Measurements from ENCODE around the gene MOGAT3. TPM values are rescaled to one million over a fixed set of nuclear protein-coding genes. Genes with fewer than 3 reads are reported as not detected.

Gene MOGAT3
- total RNA-seq, 6 donors from 2014 or later, result not detected

DNA sequence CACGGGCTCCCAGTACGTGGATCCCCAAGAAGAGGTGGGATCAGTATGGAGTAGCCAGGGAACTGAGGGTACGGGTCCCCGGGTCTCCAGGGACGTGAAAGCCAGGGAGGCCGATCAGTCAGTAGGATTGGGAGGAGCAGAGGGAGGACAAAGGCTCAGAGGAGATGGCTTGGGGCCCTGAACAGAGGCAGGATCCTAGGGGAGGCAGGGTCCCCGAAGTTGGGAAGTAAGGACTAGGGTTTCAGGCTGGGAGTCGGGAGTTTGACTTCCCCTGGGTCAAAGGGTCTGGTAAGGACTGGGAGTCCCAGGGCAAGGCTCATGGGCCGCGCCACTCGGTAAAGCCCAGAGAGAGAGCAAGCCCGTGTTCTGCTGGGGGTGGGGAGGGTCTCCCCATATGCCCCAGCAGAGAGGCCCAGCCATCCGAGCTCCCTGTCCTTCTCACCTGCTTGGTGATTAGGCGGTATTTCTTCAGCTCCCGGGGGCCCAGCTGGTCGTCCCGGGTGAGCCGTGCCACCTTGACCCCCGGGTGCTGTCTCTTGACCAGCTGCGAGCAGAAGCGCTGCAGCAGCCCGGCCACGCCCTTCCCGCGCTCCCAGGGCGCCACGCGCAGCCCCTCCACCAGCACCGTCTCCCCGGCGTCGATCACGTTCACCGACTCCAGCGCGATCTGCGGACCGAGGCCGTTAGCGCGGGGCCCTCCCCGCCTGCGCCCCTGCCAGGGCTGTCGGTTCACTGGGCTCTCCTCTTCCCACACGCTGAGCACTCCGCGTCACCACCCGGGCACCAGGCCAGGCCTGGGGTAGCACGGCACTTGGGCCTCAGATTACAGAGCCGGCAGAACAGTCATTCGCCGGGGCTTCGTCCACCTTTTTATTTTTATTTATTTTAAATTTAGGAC is 27.7 kb downstream of the MOGAT3 start:
- TF ChIP-seq POLR2AphosphoS5 (IDR thresholded peaks at IDR 0.05) (no peak), POLR2A (IDR thresholded peaks at IDR 0.05) (no peak), EP300 (IDR thresholded peaks at IDR 0.05) (no peak)
- TF ChIP-seq, protein P1, sequence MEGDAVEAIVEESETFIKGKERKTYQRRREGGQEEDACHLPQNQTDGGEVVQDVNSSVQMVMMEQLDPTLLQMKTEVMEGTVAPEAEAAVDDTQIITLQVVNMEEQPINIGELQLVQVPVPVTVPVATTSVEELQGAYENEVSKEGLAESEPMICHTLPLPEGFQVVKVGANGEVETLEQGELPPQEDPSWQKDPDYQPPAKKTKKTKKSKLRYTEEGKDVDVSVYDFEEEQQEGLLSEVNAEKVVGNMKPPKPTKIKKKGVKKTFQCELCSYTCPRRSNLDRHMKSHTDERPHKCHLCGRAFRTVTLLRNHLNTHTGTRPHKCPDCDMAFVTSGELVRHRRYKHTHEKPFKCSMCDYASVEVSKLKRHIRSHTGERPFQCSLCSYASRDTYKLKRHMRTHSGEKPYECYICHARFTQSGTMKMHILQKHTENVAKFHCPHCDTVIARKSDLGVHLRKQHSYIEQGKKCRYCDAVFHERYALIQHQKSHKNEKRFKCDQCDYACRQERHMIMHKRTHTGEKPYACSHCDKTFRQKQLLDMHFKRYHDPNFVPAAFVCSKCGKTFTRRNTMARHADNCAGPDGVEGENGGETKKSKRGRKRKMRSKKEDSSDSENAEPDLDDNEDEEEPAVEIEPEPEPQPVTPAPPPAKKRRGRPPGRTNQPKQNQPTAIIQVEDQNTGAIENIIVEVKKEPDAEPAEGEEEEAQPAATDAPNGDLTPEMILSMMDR (IDR thresholded peaks at IDR 0.05), result no peak
- Histone ChIP-seq H3K27me3 (peaks cover 0 to 81% (median 57%) of the 10 kb centered on the region in 4 donors), H3K27ac (no peak overlapping the region), H3K9me3 (no peaks in the 10 kb centered on the region), H3K4me3 (peak overlapping the region in 2 of 4 donors; percentile 16 to 17), H3K36me3 (no peaks in the 10 kb centered on the region), H3K4me1 (peaks cover 20 to 46% (median 27%) of the 10 kb centered on the region in 4 donors)
- WGBS, 2 donors, result 1 to 3% methylated on average over 15 to 18 of the region's 53 CpGs
- peak; percentile 32 to 65 for ATAC-seq (ENCODE audit: low FRiP score in 2 of 2)
- DNase-seq, result peak; percentile 71 to 96

- Histone ChIP-seq H3K4me1 (peaks cover 20 to 46% (median 27%) of the 10 kb centered on the region in 4 donors), H3K36me3 (no peaks in the 10 kb centered on the region), H3K4me3 (no peak overlapping the region), H3K9me3 (no peaks in the 10 kb centered on the region), H3K27ac (no peak overlapping the region), H3K27me3 (peaks cover 0 to 85% (median 58%) of the 10 kb centered on the region in 4 donors)
- DNase-seq (peak in 1 of 2 donors; percentile 79), ATAC-seq (ENCODE audit: low FRiP score in 2 of 2) (no peak)
- TF ChIP-seq POLR2A (IDR thresholded peaks at IDR 0.05) (no peak), EP300 (IDR thresholded peaks at IDR 0.05) (no peak), POLR2AphosphoS5 (IDR thresholded peaks at IDR 0.05) (no peak)
- TF ChIP-seq, protein P1 (IDR thresholded peaks at IDR 0.05), result no peak
- WGBS, 2 donors, result 6 to 7% methylated on average over 18 to 33 of the region's 79 CpGs
These were observed 28.6 kb downstream of the MOGAT3 start for GRCh38 chr7:101172005-101172853.

DNA sequence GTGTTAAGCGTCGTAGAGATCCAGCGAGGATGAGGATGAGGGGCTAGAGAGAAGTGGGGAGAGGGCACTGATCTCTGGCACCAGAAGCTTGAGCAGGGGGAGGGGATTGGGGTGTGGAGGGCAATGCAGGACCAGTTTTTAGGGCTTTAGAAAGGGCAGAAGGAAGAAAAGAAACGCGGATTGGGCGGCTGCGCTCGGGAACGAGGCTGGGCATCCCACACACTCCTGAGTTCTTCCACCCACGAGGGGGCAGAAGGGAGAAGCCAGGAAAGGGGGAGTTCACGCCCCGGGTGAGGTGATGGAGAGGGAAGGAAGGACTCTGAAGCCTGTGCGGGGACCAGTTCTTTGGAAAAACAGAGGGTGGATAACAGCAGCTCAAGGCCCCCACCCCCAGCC is 29.4 kb downstream of the MOGAT3 start:
- H3K27ac ChIP-seq, result no peak overlapping the region
- no peak overlapping the region for H3K4me3 ChIP-seq
- WGBS, 2 donors, result 1 to 4% methylated on average over 12 of the region's 13 CpGs
- H3K9me3 ChIP-seq, result no peaks in the 10 kb centered on the region
- no peak for ATAC-seq (ENCODE audit: low FRiP score in 2 of 2)
- H3K27me3 ChIP-seq, result peaks cover 0 to 92% (median 62%) of the 10 kb centered on the region in 4 donors
- DNase-seq, result no peak
- no peak for TF ChIP-seq POLR2A (IDR thresholded peaks at IDR 0.05)
- no peak for TF ChIP-seq EP300 (IDR thresholded peaks at IDR 0.05)
- TF ChIP-seq, protein P1 (IDR thresholded peaks at IDR 0.05), result no peak
- no peak for TF ChIP-seq POLR2AphosphoS5 (IDR thresholded peaks at IDR 0.05)
- no peaks in the 10 kb centered on the region for H3K36me3 ChIP-seq
- peaks cover 20 to 46% (median 27%) of the 10 kb centered on the region in 4 donors for H3K4me1 ChIP-seq

- peaks cover 22 to 52% (median 30%) of the 10 kb centered on the region in 4 donors for H3K4me1 ChIP-seq
- H3K27me3 ChIP-seq, result peaks cover 0 to 97% (median 68%) of the 10 kb centered on the region in 4 donors
- no peaks in the 10 kb centered on the region for H3K36me3 ChIP-seq
- no peaks in the 10 kb centered on the region for H3K9me3 ChIP-seq
- no peak overlapping the region for H3K4me3 ChIP-seq
- ATAC-seq (ENCODE audit: low FRiP score in 2 of 2), result no peak
- no peak overlapping the region for H3K27ac ChIP-seq
- TF ChIP-seq, protein P1 (IDR thresholded peaks at IDR 0.05), result no peak
- TF ChIP-seq POLR2A (IDR thresholded peaks at IDR 0.05) (no peak), EP300 (IDR thresholded peaks at IDR 0.05) (no peak), POLR2AphosphoS5 (IDR thresholded peaks at IDR 0.05) (no peak)
- DNase-seq, result no peak
- WGBS, 2 donors, result 6% methylated on average over 16 to 17 of the region's 17 CpGs
These were observed 30.0 kb downstream of the MOGAT3 start for GRCh38 chr7:101170617-101171441.
